Measurements from ENCODE around the gene MYO5A.

MYO5A gene

GRCh38 chr15:52306270-52306669, 222.4 kb downstream of the MYO5A start:
- in situ Hi-C loops (cut with HindIII; ENCODE audit: low sequenced_read_pairs): no loop called here
- H3K4me3 ChIP-seq (ENCODE audit: low read depth, low read length): no peak overlapping the region
- no peak for TF ChIP-seq CTCF (IDR thresholded peaks at IDR 0.05; ENCODE audit: low read depth, low read length)
- DNase-seq (ENCODE audit: low read depth, low spot score): peak; percentile 35

- H3K4me3 ChIP-seq (ENCODE audit: low read depth, low read length): no peak overlapping the region
- in situ Hi-C loops (cut with HindIII; ENCODE audit: low sequenced_read_pairs): no loop called here
- no peak for DNase-seq (ENCODE audit: low read depth, low spot score)
- no peak for TF ChIP-seq CTCF (IDR thresholded peaks at IDR 0.05; ENCODE audit: low read depth, low read length)
Observed at GRCh38 chr15:52303093-52303772, 225.4 kb downstream of the MYO5A start.

GRCh38 chr15:52301265-52301847, 227.3 kb downstream of the MYO5A start:
- DNase-seq (ENCODE audit: low read depth, low spot score): no peak
- no peak overlapping the region for H3K4me3 ChIP-seq (ENCODE audit: low read depth, low read length)
- no peak for TF ChIP-seq CTCF (IDR thresholded peaks at IDR 0.05; ENCODE audit: low read depth, low read length)
- in situ Hi-C loops (cut with HindIII; ENCODE audit: low sequenced_read_pairs): no loop called here

GRCh38 chr15:52295421-52296001, 233.2 kb downstream of the MYO5A start, which contains the start of gene MYO5C:
Gene MYO5C, minus strand, starts transcription at chr15:52295804. Its CDS starts 168 bp downstream, at chr15:52295636.
- peak; percentile 33 for DNase-seq (ENCODE audit: low read depth, low spot score)
- peak within 1 kb of the TSS; percentile 39 for H3K4me3 ChIP-seq (ENCODE audit: low read depth, low read length)
- TF ChIP-seq CTCF (IDR thresholded peaks at IDR 0.05; ENCODE audit: low read depth, low read length): no peak
- in situ Hi-C loops (cut with HindIII; ENCODE audit: low sequenced_read_pairs): no loop called here

- TF ChIP-seq CTCF (IDR thresholded peaks at IDR 0.05; ENCODE audit: low read depth, low read length): no peak
- in situ Hi-C loops (cut with HindIII; ENCODE audit: low sequenced_read_pairs): no loop called here
- H3K4me3 ChIP-seq (ENCODE audit: low read depth, low read length): peak overlapping the region; percentile 19
- no peak for DNase-seq (ENCODE audit: low read depth, low spot score)
Observed at GRCh38 chr15:52294881-52295420, 233.7 kb downstream of the MYO5A start.

GRCh38 chr15:52292780-52293392, 235.8 kb downstream of the MYO5A start:
- H3K4me3 ChIP-seq (ENCODE audit: low read depth, low read length): no peak overlapping the region
- in situ Hi-C loops (cut with HindIII; ENCODE audit: low sequenced_read_pairs): no loop called here
- no peak for TF ChIP-seq CTCF (IDR thresholded peaks at IDR 0.05; ENCODE audit: low read depth, low read length)
- DNase-seq (ENCODE audit: low read depth, low spot score): no peak

Measured in astrocyte of the spinal cord (primary cell).